H9 (cell line): Measurements from ENCODE around the gene HEXA. TPM values are rescaled to one million over a fixed set of nuclear protein-coding genes. Genes with fewer than 3 reads are reported as not detected.

Experiments used
- DNase-seq: peaks from one replicate; pipeline ENCODE4 v3.0.0-alpha.2; 2017
- H2AFZ ChIP-seq: one replicate; pipeline ENCODE4 v1.6.1; 2013; ENCODE audit warnings: mild to moderate bottlenecking, low read length, control low read depth, moderate library complexity
- H2AK5ac ChIP-seq: 2 replicates; pipeline ENCODE4 v1.6.1; 2013; ENCODE audit warnings: low read length, control low read depth, mixed read lengths; ENCODE audit not compliant: insufficient read length
- H2BK120ac ChIP-seq: one replicate; pipeline ENCODE4 v1.6.1; 2013; ENCODE audit warnings: low read depth, mild to moderate bottlenecking, low read length, control low read depth, inconsistent platforms; ENCODE audit not compliant: poor library complexity, severe bottlenecking
- H2BK12ac ChIP-seq: 2 replicates; pipeline ENCODE4 v1.6.1; 2013; ENCODE audit warnings: low read length, control low read depth, mixed read lengths, low read depth; ENCODE audit not compliant: insufficient read length
- H2BK15ac ChIP-seq: 2 replicates; pipeline ENCODE4 v1.6.1; 2013; ENCODE audit warnings: low read depth, low read length, control low read depth
- H2BK20ac ChIP-seq: one replicate; pipeline ENCODE4 v1.6.1; 2013; ENCODE audit warnings: low read depth, mild to moderate bottlenecking, low read length, control low read depth, inconsistent platforms; ENCODE audit not compliant: poor library complexity, severe bottlenecking
- H2BK5ac ChIP-seq: 2 replicates; pipeline ENCODE4 v1.6.1; 2013; ENCODE audit warnings: low read length, control low read depth, mixed read lengths; ENCODE audit not compliant: insufficient read length
- H3K14ac ChIP-seq: 2 replicates; pipeline ENCODE4 v1.6.1; 2013; ENCODE audit warnings: low read length, control low read depth; ENCODE audit not compliant: insufficient read depth
- H3K18ac ChIP-seq: 2 replicates; pipeline ENCODE4 v1.6.1; 2013; ENCODE audit warnings: low read depth, mild to moderate bottlenecking, mixed read lengths, low read length, control low read depth; ENCODE audit not compliant: insufficient read length
- H3K23ac ChIP-seq: 2 replicates; pipeline ENCODE4 v1.6.1; 2013; ENCODE audit warnings: low read length, control low read depth, mixed read lengths, low read depth; ENCODE audit not compliant: insufficient read length
- H3K23me2 ChIP-seq: 2 replicates; pipeline ENCODE4 v1.6.1; 2013; ENCODE audit warnings: low read depth, mild to moderate bottlenecking, mixed read lengths, low read length, control low read depth; ENCODE audit not compliant: insufficient read length, poor library complexity, severe bottlenecking
- H3K27ac ChIP-seq: 2 replicates; pipeline ENCODE4 v1.5.1; 2013; ENCODE audit warnings: low read length, control low read depth, mixed read lengths, low read depth; ENCODE audit not compliant: insufficient read length
- H3K27me3 ChIP-seq: 2 replicates; pipeline ENCODE4 v1.6.1; 2013; ENCODE audit warnings: low read length, control low read depth, inconsistent platforms; ENCODE audit not compliant: insufficient read depth
- H3K4ac ChIP-seq: 2 replicates; pipeline ENCODE4 v1.6.1; 2013; ENCODE audit warnings: low read depth, mild to moderate bottlenecking, control low read depth, inconsistent platforms, low read length, moderate library complexity
- H3K4me1 ChIP-seq: 2 replicates; pipeline ENCODE4 v1.6.1; 2013; ENCODE audit warnings: low read length, control low read depth, inconsistent platforms; ENCODE audit not compliant: insufficient read depth
- H3K4me2 ChIP-seq: 2 replicates; pipeline ENCODE4 v1.6.1; 2013; ENCODE audit warnings: low read length, control low read depth, mixed read lengths; ENCODE audit not compliant: insufficient read length, insufficient read depth
- H3K56ac ChIP-seq: 2 replicates; pipeline ENCODE4 v1.6.1; 2013; ENCODE audit warnings: low read depth, mild to moderate bottlenecking, mixed read lengths, low read length, control low read depth; ENCODE audit not compliant: insufficient read length
- H3K79me1 ChIP-seq: 2 replicates; pipeline ENCODE4 v1.6.1; 2013; ENCODE audit warnings: low read depth, mild to moderate bottlenecking, moderate library complexity, low read length, control low read depth, inconsistent platforms; ENCODE audit not compliant: insufficient read depth, poor library complexity, severe bottlenecking
- H3K79me2 ChIP-seq: 2 replicates; pipeline ENCODE4 v1.6.1; 2013; ENCODE audit warnings: low read length, control low read depth, inconsistent platforms; ENCODE audit not compliant: insufficient read depth
- H3K9ac ChIP-seq: 2 replicates; pipeline ENCODE4 v1.6.1; 2013; ENCODE audit warnings: low read length, control low read depth, mixed read lengths; ENCODE audit not compliant: insufficient read length; ENCODE audit errors: extremely low read depth
- H3K9me3 ChIP-seq: one replicate; pipeline ENCODE4 v1.6.1; 2013; ENCODE audit warnings: low read depth, low read length, inconsistent platforms; ENCODE audit not compliant: control insufficient read depth
- H3T11ph ChIP-seq: one replicate; pipeline ENCODE4 v1.6.1; 2013; ENCODE audit warnings: mild to moderate bottlenecking, low read length, control low read depth, inconsistent platforms
- H4K20me1 ChIP-seq: one replicate; pipeline ENCODE4 v1.6.1; 2013; ENCODE audit not compliant: control insufficient read depth, insufficient read length, insufficient read depth
- H4K5ac ChIP-seq: 2 replicates; pipeline ENCODE4 v1.6.1; 2013; ENCODE audit warnings: low read depth, mild to moderate bottlenecking, mixed read lengths, low read length, control low read depth; ENCODE audit not compliant: insufficient read length
- H4K8ac ChIP-seq: replicated peaks from 2 replicates; pipeline ENCODE4 v1.6.1; 2013; ENCODE audit warnings: low read length, control low read depth, mixed read lengths, low read depth; ENCODE audit not compliant: insufficient read length
- H4K91ac ChIP-seq: 2 replicates; pipeline ENCODE4 v1.6.1; 2013; ENCODE audit warnings: low read depth, mild to moderate bottlenecking, moderate library complexity, mixed read lengths, low read length, control low read depth; ENCODE audit not compliant: insufficient read length
- H3K27ac Mint-ChIP-seq, 3 experiments: 2 replicates in 2 of 3; 3 replicates in 1 of 3; pipeline ENCODE4 v1.8.0; 2020 to 2021; ENCODE audit warnings: mixed read lengths in 3 of 3, mild to moderate bottlenecking in 1 of 3, moderate library complexity in 1 of 3
- H3K27me3 Mint-ChIP-seq: 2 replicates; pipeline ENCODE4 v1.8.0; 2021; ENCODE audit warnings: low read depth, mild to moderate bottlenecking, moderate library complexity, mixed read lengths
- H3K36me3 Mint-ChIP-seq, 3 experiments: 2 replicates in 2 of 3; 3 replicates in 1 of 3; pipeline ENCODE4 v1.8.0; 2020 to 2021; ENCODE audit warnings: low read depth in 3 of 3, mixed read lengths in 3 of 3; ENCODE audit not compliant: insufficient read depth in 1 of 3
- H3K4me1 Mint-ChIP-seq, 2 experiments: 2 replicates each; pipeline ENCODE4 v1.8.0; 2020; ENCODE audit warnings: mixed read lengths in 2 of 2
- H3K4me3 Mint-ChIP-seq, 2 experiments: 2 replicates in 1 of 2; 3 replicates in 1 of 2; pipeline ENCODE4 v1.8.0; 2020 to 2021; ENCODE audit warnings: mild to moderate bottlenecking in 2 of 2, mixed read lengths in 2 of 2, moderate library complexity in 1 of 2
- H3K9me3 Mint-ChIP-seq, 2 experiments: 2 replicates in 1 of 2; 3 replicates in 1 of 2; pipeline ENCODE4 v1.8.0; 2020; ENCODE audit warnings: mild to moderate bottlenecking in 2 of 2, mixed read lengths in 2 of 2, moderate library complexity in 1 of 2
- CTCF ChIP-seq: fragments of 200-600 bp; sonication (generic); conservative IDR thresholded peaks from 3 replicates; pipeline ENCODE4 v1.8.0; 2021; ENCODE audit warnings: antibody characterized with exemption, mild to moderate bottlenecking
- total RNA-seq: library from RNA; stranded (reverse); gene quantifications from 2 replicates; pipeline ENCODE4 v1.2.1, GENCODE V29; 2021

The HEXA gene
- total RNA-seq, 1 experiment from 2014 or later = 54.7 TPM

DNA sequence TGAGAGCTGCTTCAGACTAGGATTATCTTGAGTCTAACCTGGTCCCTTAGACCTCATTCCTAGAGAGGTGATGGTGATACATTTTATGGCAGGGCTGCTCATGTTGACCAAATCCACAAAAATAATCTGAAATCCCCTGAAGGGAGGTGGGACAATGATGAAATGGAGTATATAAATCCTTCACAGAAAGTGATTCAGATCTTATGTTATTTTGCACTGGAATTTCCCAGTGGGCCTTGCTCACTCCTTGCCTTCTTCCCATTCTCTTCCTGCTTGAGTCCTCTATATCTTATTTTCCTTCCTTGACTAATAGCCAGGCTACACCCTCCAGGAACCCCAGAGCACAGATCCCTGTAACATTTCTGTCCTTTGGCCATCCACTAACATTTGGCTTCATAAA, 11.9 kb upstream of the HEXA start:
- Mint-ChIP-seq H3K27me3 (peaks cover 52% of the 10 kb centered on the region), H3K36me3 (no peaks in the 10 kb centered on the region), H3K4me3 (no peak overlapping the region), H3K9me3 (no peaks in the 10 kb centered on the region), H3K27ac (no peak overlapping the region), H3K4me1 (no peaks in the 10 kb centered on the region)
- Histone ChIP-seq H3K9ac (no peak overlapping the region), H2BK20ac (no peak overlapping the region), H4K91ac (no peak overlapping the region), H3K23me2 (no peaks in the 10 kb centered on the region), H3K4me1 (no peaks in the 10 kb centered on the region), H3K4ac (no peak overlapping the region), H2BK15ac (no peak overlapping the region), H3K14ac (no peak overlapping the region), H3K9me3 (no peaks in the 10 kb centered on the region), H3K79me2 (no peaks in the 10 kb centered on the region), H3K4me2 (no peak overlapping the region), H3K56ac (no peak overlapping the region), H3T11ph (no peak overlapping the region), H3K27ac (no peak overlapping the region), H2BK12ac (no peak overlapping the region), H3K18ac (no peak overlapping the region), H2BK5ac (no peak overlapping the region), H3K79me1 (no peaks in the 10 kb centered on the region), H3K27me3 (no peaks in the 10 kb centered on the region), H4K5ac (no peak overlapping the region), H3K23ac (no peak overlapping the region), H4K20me1 (no peaks in the 10 kb centered on the region), H4K8ac (no peak overlapping the region), H2AFZ (no peak overlapping the region), H2BK120ac (no peak overlapping the region), H2AK5ac (no peak overlapping the region)
- TF ChIP-seq CTCF = no peak
- DNase-seq = no peak
